ENCODE measurements around the gene CYP2W1. TPM values are rescaled to one million over a fixed set of nuclear protein-coding genes. Genes with fewer than 3 reads are reported as not detected.
A peak's percentile ranks its signal among the peaks of the same experiment; 100 is the strongest.
"Not testable (repeated sequence)": the region's sequence is repeated elsewhere in the genome, so short reads cannot be mapped to it uniquely, and the experiment has no call there.

The CYP2W1 gene
- polyA plus RNA-seq, 3 donors from 2014 or later, result not detected

- Mint-ChIP-seq H3K4me1 (peaks cover 26 to 27% of the 10 kb centered on the region in 2 donors), H3K36me3 (peaks cover 4 to 9% (median 5%) of the 10 kb centered on the region in 3 donors), H3K27me3 (ENCODE audit: low read depth in 3 of 3) (peaks cover 2 to 4% (median 3%) of the 10 kb centered on the region in 3 donors), H3K4me3 (peak overlapping the region; percentile 64 to 76 (median 70)), H3K9me3 (peaks cover 0 to 7% (median 0%) of the 10 kb centered on the region in 6 donors), H3K27ac (peak overlapping the region in 4 of 6 donors; percentile 40 to 62 (median 48))
- no peak for DNase-seq
Observed at GRCh38 chr7:1027242-1028043, 44.5 kb downstream of the CYP2W1 start.

- peak overlapping the region; percentile 69 to 79 (median 71) for H3K4me3 Mint-ChIP-seq
- peak; percentile 80 to 88 (median 85) for DNase-seq
- H3K36me3 Mint-ChIP-seq, result peaks cover 4 to 7% (median 4%) of the 10 kb centered on the region in 3 donors
- H3K27ac Mint-ChIP-seq, result peak overlapping the region in 5 of 6 donors; percentile 44 to 77 (median 62)
- H3K27me3 Mint-ChIP-seq (ENCODE audit: low read depth in 3 of 3), result peaks cover 2 to 4% (median 3%) of the 10 kb centered on the region in 3 donors
- peaks cover 0 to 4% (median 0%) of the 10 kb centered on the region in 6 donors for H3K9me3 Mint-ChIP-seq
- H3K4me1 Mint-ChIP-seq, result peaks cover 32 to 34% of the 10 kb centered on the region in 2 donors
Observed at GRCh38 chr7:1028044-1028770, 45.2 kb downstream of the CYP2W1 start.

GRCh38 chr7:1028775-1029636 is 46.0 kb downstream of the CYP2W1 start:
- Mint-ChIP-seq H3K9me3 (no peaks in the 10 kb centered on the region), H3K27ac (peak overlapping the region; percentile 44 to 77 (median 62)), H3K4me3 (peak overlapping the region; percentile 69 to 79 (median 71)), H3K4me1 (peaks cover 38 to 40% of the 10 kb centered on the region in 2 donors), H3K36me3 (peaks cover 0 to 3% (median 0%) of the 10 kb centered on the region in 3 donors), H3K27me3 (ENCODE audit: low read depth in 3 of 3) (peaks cover 2 to 4% (median 3%) of the 10 kb centered on the region in 3 donors)
- peak; percentile 46 to 60 (median 54) for DNase-seq

GRCh38 chr7:1029637-1030443 is 46.9 kb downstream of the CYP2W1 start:
- Mint-ChIP-seq H3K9me3 (no peaks in the 10 kb centered on the region), H3K27ac (peak overlapping the region in 2 of 6 donors; percentile 9 to 74), H3K4me1 (peaks cover 43 to 44% of the 10 kb centered on the region in 2 donors), H3K27me3 (ENCODE audit: low read depth in 3 of 3) (peaks cover 4 to 5% (median 4%) of the 10 kb centered on the region in 3 donors), H3K36me3 (peaks cover 0 to 3% (median 0%) of the 10 kb centered on the region in 3 donors), H3K4me3 (peak overlapping the region in 4 of 5 donors; percentile 34 to 77 (median 54))
- DNase-seq, result no peak

GRCh38 chr7:1030444-1031070 is 47.6 kb downstream of the CYP2W1 start:
- no peak for DNase-seq
- H3K4me1 Mint-ChIP-seq, result peaks cover 44 to 45% of the 10 kb centered on the region in 2 donors
- H3K9me3 Mint-ChIP-seq, result no peaks in the 10 kb centered on the region
- H3K27ac Mint-ChIP-seq, result no peak overlapping the region
- H3K36me3 Mint-ChIP-seq, result peaks cover 0 to 3% (median 0%) of the 10 kb centered on the region in 3 donors
- peaks cover 4 to 5% (median 4%) of the 10 kb centered on the region in 3 donors for H3K27me3 Mint-ChIP-seq (ENCODE audit: low read depth in 3 of 3)
- peak overlapping the region in 1 of 5 donors; percentile 27 for H3K4me3 Mint-ChIP-seq

- peaks cover 2 to 6% (median 5%) of the 10 kb centered on the region in 3 donors for H3K27me3 Mint-ChIP-seq (ENCODE audit: low read depth in 3 of 3)
Observed at GRCh38 chr7:1031716-1032455, 48.9 kb downstream of the CYP2W1 start.

GRCh38 chr7:1032536-1033181 is 49.7 kb downstream of the CYP2W1 start:
- DNase-seq, result no peak
- H3K9me3 Mint-ChIP-seq, result no peaks in the 10 kb centered on the region
- H3K27me3 Mint-ChIP-seq (ENCODE audit: low read depth in 3 of 3), result peaks cover 2 to 5% (median 4%) of the 10 kb centered on the region in 3 donors
- H3K36me3 Mint-ChIP-seq, result no peaks in the 10 kb centered on the region
- H3K4me1 Mint-ChIP-seq, result peaks cover 27 to 40% of the 10 kb centered on the region in 2 donors
- H3K27ac Mint-ChIP-seq, result peak overlapping the region in 4 of 6 donors; percentile 50 to 93 (median 87)
- H3K4me3 Mint-ChIP-seq, result peak overlapping the region in 4 of 5 donors; percentile 15 to 58 (median 48)

More at GRCh38 chr7:1031716-1032455, 48.9 kb downstream of the CYP2W1 start:
- no peak for DNase-seq
- Mint-ChIP-seq H3K27ac (peak overlapping the region in 1 of 6 donors; percentile 30), H3K9me3 (no peaks in the 10 kb centered on the region), H3K36me3 (no peaks in the 10 kb centered on the region), H3K4me1 (peaks cover 35 to 44% of the 10 kb centered on the region in 2 donors), H3K4me3 (no peak overlapping the region)

GRCh38 chr7:1033546-1034145 is 50.7 kb downstream of the CYP2W1 start:
- H3K27me3 Mint-ChIP-seq (ENCODE audit: low read depth in 3 of 3), result peaks cover 2 to 5% (median 4%) of the 10 kb centered on the region in 3 donors
- peaks cover 26 to 39% of the 10 kb centered on the region in 2 donors for H3K4me1 Mint-ChIP-seq
- H3K27ac Mint-ChIP-seq, result peak overlapping the region; percentile 16 to 93 (median 84)
- H3K4me3 Mint-ChIP-seq, result peak overlapping the region; percentile 33 to 58 (median 51)
- H3K9me3 Mint-ChIP-seq, result no peaks in the 10 kb centered on the region
- no peaks in the 10 kb centered on the region for H3K36me3 Mint-ChIP-seq
- DNase-seq, result peak; percentile 62 to 73 (median 72)

- not testable (repeated sequence) for H3K36me3 Mint-ChIP-seq; DNase-seq; H3K27me3 Mint-ChIP-seq (ENCODE audit: low read depth in 3 of 3); H3K9me3 Mint-ChIP-seq; H3K4me3 Mint-ChIP-seq
- Mint-ChIP-seq H3K27ac (peak overlapping the region in 2 of 6 donors; percentile 5 to 27), H3K4me1 (peaks cover 19 to 32% of the 10 kb centered on the region in 2 donors)
Observed at GRCh38 chr7:1034769-1035168, 51.8 kb downstream of the CYP2W1 start.

- H3K4me3 Mint-ChIP-seq; H3K36me3 Mint-ChIP-seq; H3K9me3 Mint-ChIP-seq; DNase-seq; H3K27ac Mint-ChIP-seq; H3K27me3 Mint-ChIP-seq (ENCODE audit: low read depth in 3 of 3): not testable (repeated sequence)
- H3K4me1 Mint-ChIP-seq, result peaks cover 27 to 29% of the 10 kb centered on the region in 2 donors
Observed at GRCh38 chr7:1036164-1036928, 53.4 kb downstream of the CYP2W1 start.
